GM10847 (cell line): ENCODE measurements around the gene ZNF331.

Experiments used
- POLR2A ChIP-seq: IDR thresholded peaks from 2 replicates; pipeline ENCODE4 v1.6.1; 2011; ENCODE audit not compliant: insufficient read length; ENCODE audit errors: extremely low read depth

Gene ZNF331

DNA sequence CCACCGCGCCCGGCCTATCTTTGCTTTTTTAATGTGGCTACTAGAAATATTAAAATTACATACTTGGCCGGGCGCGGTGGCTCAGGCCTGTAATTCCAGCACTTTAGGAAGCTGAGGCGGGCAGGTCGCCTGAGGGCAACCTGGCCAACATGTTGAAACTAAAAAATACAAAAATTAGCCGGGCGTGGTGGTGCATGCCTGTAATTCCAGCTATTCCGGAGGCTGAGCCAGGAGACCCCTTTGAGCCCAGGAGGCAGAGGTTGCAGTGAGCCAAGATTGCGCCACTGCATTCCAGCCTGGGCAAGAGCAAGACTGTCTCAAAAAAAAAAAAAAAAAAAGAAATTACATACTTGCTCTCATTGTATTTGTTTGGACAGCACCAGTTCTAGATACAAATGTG lies 59.1 kb downstream of the ZNF331 start:
- TF ChIP-seq POLR2A = no peak

DNA sequence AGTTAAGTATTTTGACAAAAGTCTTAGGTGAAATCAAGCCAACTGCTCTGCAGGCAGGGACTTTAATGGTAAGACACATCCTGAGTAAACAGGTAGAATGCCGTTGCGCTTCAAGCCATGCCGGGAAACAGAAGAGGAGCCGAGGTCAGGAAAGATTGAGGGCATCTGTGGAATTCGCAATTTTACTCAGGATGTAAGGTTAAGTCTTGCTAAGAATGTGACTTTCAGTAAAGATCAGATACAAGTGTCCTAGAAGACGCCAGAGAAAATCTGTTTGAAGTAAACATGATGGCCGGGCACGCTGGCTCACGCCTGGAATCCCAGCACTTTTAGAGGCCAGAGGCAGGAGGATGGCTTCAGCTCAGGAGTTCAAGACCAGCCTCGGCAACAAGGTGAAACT lies 60.4 kb downstream of the ZNF331 start:
- TF ChIP-seq POLR2A = no peak

DNA sequence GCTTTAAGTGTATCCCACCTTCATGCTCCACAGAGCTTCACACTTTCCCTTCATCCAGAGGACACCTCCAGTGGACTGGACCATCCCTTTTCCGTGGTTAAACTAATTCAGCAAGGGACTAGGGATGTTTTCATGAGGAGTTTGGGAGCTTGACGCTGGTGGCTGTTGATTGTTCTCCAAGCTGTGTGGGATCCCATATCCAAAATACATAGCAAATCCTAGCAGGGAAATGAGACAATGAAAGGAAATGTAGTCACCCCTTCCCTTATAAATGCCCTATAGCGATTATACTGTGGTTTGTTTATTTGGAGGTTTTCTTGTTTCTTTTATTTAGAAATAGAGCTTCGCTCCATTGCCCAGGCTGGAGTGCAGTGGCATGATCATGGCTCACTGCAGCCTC lies 62.3 kb downstream of the ZNF331 start:
- no peak for TF ChIP-seq POLR2A

GRCh38 chr19:53606031-53606430 lies 68.1 kb downstream of the ZNF331 start:
- no peak for TF ChIP-seq POLR2A

DNA sequence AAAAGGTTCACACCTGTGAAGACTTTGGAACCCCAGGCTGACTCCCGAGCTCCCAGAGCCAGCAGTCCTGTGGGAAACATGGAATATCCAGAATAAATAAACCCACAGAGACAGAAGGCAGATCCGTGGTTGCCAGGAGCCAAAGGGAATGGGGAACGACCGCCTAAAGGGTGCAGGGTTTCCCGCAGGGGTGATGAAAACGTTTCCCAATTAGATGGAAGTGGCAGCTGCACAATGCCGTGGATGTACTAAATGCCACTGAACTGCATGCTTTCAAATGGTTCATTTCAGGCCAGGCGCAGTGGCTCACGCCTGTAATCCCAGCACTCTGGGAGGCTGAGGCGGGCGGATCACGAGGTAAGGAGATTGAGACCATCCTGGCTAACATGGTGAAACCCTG lies 70.4 kb downstream of the ZNF331 start:
- no peak for TF ChIP-seq POLR2A

DNA sequence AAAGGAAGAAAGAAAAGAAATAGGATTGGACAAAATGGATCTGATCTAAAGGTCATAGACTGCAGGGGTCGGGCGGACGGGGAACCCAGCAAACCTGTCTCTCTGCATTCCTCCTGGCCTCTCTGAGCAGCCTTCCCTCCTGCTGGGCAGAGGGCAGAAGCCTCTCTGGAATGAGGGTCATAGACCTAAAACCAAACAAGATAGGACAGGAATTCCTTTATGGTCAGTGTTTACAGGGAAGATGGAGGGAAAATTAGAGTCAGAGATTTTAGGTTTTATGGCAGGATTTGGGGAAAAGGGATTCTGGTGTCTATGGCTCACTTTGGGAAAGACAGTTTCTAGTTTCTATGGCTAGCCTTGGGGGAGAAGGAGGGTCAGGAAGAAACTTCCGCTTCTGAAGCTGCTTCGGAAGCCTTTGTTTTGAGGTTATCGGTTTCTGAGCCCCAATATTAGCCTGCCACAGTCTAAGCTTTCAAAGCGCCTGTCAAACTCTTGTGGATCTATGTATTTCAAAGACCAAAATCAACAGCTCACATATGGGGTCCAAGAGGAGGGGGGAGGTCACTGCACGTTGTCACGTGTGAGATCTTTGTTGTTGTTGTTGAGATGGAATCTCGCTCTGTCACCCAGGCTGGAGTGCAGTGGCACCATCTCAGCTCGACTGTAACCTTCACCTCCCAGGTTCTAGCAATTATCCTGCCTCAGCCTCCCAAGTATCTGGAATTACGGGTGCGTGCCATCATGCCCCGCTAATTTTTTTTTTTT lies 75.0 kb downstream of the ZNF331 start:
- no peak for TF ChIP-seq POLR2A

DNA sequence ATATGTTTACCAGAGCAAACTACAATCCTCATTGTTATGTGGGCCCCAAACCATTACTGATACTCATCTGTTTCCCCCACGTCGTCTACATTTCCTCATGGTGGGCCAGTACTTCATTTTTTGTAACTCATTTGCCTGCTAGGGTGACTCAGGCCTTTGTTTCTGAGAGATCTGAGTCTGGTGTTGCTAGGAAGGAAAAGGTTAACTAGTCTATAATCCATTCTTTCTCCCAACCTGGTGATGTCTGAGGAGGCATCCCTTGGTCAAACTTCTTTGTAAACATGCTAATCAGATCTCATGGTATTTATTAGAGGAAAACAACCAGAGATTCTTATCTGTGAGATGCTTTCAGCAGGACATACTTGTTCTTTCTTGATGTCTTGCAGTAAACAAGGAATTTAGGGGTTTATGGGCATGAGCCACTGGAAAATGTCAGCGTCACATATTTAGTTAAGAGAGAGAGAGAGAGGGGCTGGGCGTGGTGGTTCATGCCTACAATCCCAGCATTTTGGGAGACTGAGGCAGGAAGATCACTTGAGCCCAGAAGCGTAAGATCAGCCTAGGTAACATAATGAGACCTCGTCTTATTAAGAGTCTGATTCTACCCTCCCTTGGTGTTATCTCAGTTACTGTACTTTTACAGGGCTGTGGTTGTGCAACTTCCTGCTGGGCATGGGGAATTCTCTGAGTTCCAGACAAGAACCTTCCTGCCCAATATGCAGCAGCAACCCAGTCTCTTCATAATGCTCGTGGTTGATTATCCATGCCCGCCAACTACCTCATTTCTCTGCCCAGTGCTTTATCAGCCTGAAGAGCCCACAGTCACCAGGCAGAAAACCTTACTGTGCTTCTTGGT lies 84.2 kb downstream of the ZNF331 start:
- TF ChIP-seq POLR2A = no peak

- no peak for TF ChIP-seq POLR2A
These were observed 87.0 kb downstream of the ZNF331 start for GRCh38 chr19:53624771-53625545.

DNA sequence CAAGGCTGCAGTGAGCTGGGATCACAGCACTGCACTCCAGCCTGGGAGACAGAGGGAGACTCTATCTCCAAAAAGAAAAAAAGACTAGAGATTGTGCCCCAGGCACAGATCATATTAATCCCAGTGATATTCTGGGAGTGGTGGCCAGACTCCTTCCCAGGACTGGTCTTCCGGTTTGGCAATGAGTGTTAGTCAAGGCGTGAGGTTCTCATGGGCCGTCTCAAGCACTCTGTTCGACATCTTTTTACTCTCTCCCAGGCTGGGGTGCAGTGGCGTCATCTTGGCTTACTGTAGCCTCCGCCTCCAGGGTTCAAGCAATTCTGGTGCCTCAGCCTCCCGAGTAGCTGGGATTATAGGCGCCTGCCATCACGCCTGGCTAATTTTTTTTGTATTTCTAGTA lies 88.5 kb downstream of the ZNF331 start:
- no peak for TF ChIP-seq POLR2A

DNA sequence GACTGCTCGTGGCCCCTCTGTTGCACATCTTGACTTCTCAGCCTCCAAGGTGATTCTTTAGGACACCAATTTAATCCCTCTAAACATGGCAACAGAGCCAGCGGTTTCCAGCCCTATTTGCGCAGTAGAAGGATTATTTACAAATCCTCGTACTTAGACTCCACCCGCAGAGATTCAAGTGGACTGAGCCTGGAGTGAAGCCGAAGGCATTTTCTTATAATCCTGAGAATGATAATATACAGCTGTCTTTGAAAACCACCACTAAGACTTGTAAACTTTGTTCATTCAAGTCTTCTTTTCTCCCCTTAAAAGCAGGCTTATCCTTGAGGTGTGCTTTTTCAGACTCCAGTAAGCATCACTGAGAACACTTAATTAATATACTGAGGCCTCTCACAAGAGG lies 89.0 kb downstream of the ZNF331 start:
- no peak for TF ChIP-seq POLR2A
